CD14-positive monocyte (primary cell): ENCODE measurements around the gene SHMT2. TPM values are rescaled to one million over a fixed set of nuclear protein-coding genes. Genes with fewer than 3 reads are reported as not detected.

Source experiments
- DNase-seq, 3 donors: peaks; one replicate each; pipeline ENCODE4 v3.0.0-alpha.2; 2011 to 2022
- H2AFZ ChIP-seq: 2 replicates; pipeline ENCODE4 v1.6.0; 2012; ENCODE audit warnings: mild to moderate bottlenecking, low read depth, low read length, inconsistent platforms; ENCODE audit not compliant: insufficient read depth, poor library complexity, severe bottlenecking
- H3K27ac ChIP-seq, 2 donors: 1 replicate in 1 of 2; 2 replicates in 1 of 2; pipeline ENCODE4 v1.5.1; 2012 to 2013; ENCODE audit warnings: low read length in 2 of 2, control low read depth in 1 of 2, inconsistent platforms in 1 of 2, low read depth in 1 of 2, mild to moderate bottlenecking in 1 of 2
- H3K27me3 ChIP-seq, 2 donors: one replicate each; pipeline versions ENCODE4 v1.6.0 to v1.6.1; 2011 to 2013; ENCODE audit warnings: low read length in 2 of 2; ENCODE audit not compliant: control insufficient read depth in 2 of 2, insufficient read depth in 2 of 2
- H3K36me3 ChIP-seq, 2 donors: replicated peaks in 1 of 2; 1 replicate in 1 of 2; 2 replicates in 1 of 2; pipeline versions ENCODE4 v1.5.1 to v1.6.1; 2012 to 2013; ENCODE audit warnings: low read length in 2 of 2, control low read depth in 1 of 2, inconsistent platforms in 1 of 2, mild to moderate bottlenecking in 1 of 2; ENCODE audit not compliant: insufficient read depth in 2 of 2, control insufficient read depth in 1 of 2
- H3K4me1 ChIP-seq, 2 donors: 1 replicate in 1 of 2; 2 replicates in 1 of 2; pipeline versions ENCODE4 v1.5.1 to v1.6.1; 2012 to 2013; ENCODE audit warnings: low read length in 2 of 2, control low read depth in 1 of 2, inconsistent platforms in 1 of 2, mild to moderate bottlenecking in 1 of 2, moderate library complexity in 1 of 2; ENCODE audit not compliant: insufficient read depth in 2 of 2, control insufficient read depth in 1 of 2
- H3K4me2 ChIP-seq: replicated peaks from 2 replicates; pipeline ENCODE3; 2012; ENCODE audit warnings: low read length, moderate library complexity, mild to moderate bottlenecking; ENCODE audit not compliant: poor library complexity, severe bottlenecking; ENCODE audit errors: extremely low read depth
- H3K4me3 ChIP-seq, 3 experiments: fragments of 200-600 bp in 1 of 3; sonication (generic) in 1 of 3; replicated peaks in 1 of 3; 1 replicate in 2 of 3; 2 replicates in 1 of 3; pipeline ENCODE4 v1.5.1; 2011 to 2013; ENCODE audit warnings: low read length in 3 of 3, mild to moderate bottlenecking in 3 of 3, control low read depth in 2 of 3, low read depth in 2 of 3, inconsistent platforms in 1 of 3, moderate library complexity in 1 of 3
- H3K79me2 ChIP-seq: 2 replicates; pipeline ENCODE4 v1.6.0; 2012; ENCODE audit warnings: mild to moderate bottlenecking, control low read depth, inconsistent platforms, low read length, moderate library complexity; ENCODE audit not compliant: insufficient read depth
- H3K9ac ChIP-seq: 2 replicates; pipeline ENCODE4 v1.6.0; 2017; ENCODE audit warnings: low read length, mild to moderate bottlenecking; ENCODE audit not compliant: insufficient read depth, poor library complexity, severe bottlenecking
- H3K9me3 ChIP-seq, 2 donors: replicated peaks in 1 of 2; 1 replicate in 1 of 2; 2 replicates in 1 of 2; pipeline versions ENCODE4 v1.5.1 to v1.6.1; 2012 to 2013; ENCODE audit warnings: low read length in 2 of 2, control low read depth in 1 of 2; ENCODE audit not compliant: control insufficient read depth in 1 of 2, insufficient read depth in 1 of 2
- H4K20me1 ChIP-seq: 2 replicates; pipeline ENCODE4 v1.6.0; 2012; ENCODE audit warnings: mild to moderate bottlenecking, low read length, control low read depth, moderate library complexity; ENCODE audit not compliant: insufficient read depth
- H3K27ac Mint-ChIP-seq, 7 donors: one replicate each; pipeline ENCODE4 v1.8.0; 2020; ENCODE audit warnings: mild to moderate bottlenecking in 7 of 7, mixed read lengths in 7 of 7, moderate library complexity in 6 of 7, inconsistent platforms in 2 of 7
- H3K27me3 Mint-ChIP-seq, 3 donors: one replicate each; pipeline ENCODE4 v1.8.0; 2021 to 2022; ENCODE audit warnings: low read depth in 3 of 3, mild to moderate bottlenecking in 3 of 3, mixed read lengths in 3 of 3, moderate library complexity in 3 of 3, inconsistent platforms in 1 of 3
- H3K36me3 Mint-ChIP-seq, 2 donors: one replicate each; pipeline ENCODE4 v1.8.0; 2020; ENCODE audit warnings: mixed read lengths in 2 of 2, inconsistent platforms in 1 of 2, mild to moderate bottlenecking in 1 of 2
- H3K4me1 Mint-ChIP-seq: one replicate; pipeline ENCODE4 v1.8.0; 2020; ENCODE audit warnings: mild to moderate bottlenecking, mixed read lengths
- H3K4me3 Mint-ChIP-seq, 2 donors: one replicate each; pipeline ENCODE4 v1.8.0; 2020; ENCODE audit warnings: mild to moderate bottlenecking in 2 of 2, mixed read lengths in 2 of 2, moderate library complexity in 1 of 2
- H3K9me3 Mint-ChIP-seq, 7 donors: one replicate each; pipeline ENCODE4 v1.8.0; 2020 to 2022; ENCODE audit warnings: mixed read lengths in 7 of 7, mild to moderate bottlenecking in 6 of 7, moderate library complexity in 6 of 7, inconsistent platforms in 2 of 7
- WGBS: methylation state at CpG from one replicate; pipeline ENCODE4 v1.1.5; 2013; ENCODE audit warnings: missing lambda C conversion rate; ENCODE audit not compliant: insufficient coverage; 5-methylcytosine and 5-hydroxymethylcytosine counted together
- intact Hi-C, 2 donors: fragments of 100-400 bp; cut with micrococcal nuclease; formaldehyde crosslinking; loops; one replicate each; pipeline versions ENCODE4 v1.15.0 to v1.15.1; 2023
- polyA plus RNA-seq, 3 donors: library from polyadenylated mRNA; depleted of rRNA in 1 of 3; unstranded in 2 of 3; stranded (reverse) in 1 of 3; fragments of 300-500 nt in 2 of 3; fragments of >200 nt in 1 of 3; fragmentation: Illumina TruSeq in 2 of 3; gene quantifications; 1 replicate in 2 of 3; 2 replicates in 1 of 3; pipeline ENCODE4 v1.2.3, GENCODE V29; 2012 to 2021
- TF ChIP-seq, protein P1 (sequence below): fragments of 200-600 bp; IDR thresholded peaks from one replicate; pipeline ENCODE4 v1.8.0; 2022; ENCODE audit warnings: antibody characterized with exemption, mild to moderate bottlenecking

Gene SHMT2
- polyA plus RNA-seq, 3 donors, result 36.8 to 52.0 (median 39.8) TPM

DNA sequence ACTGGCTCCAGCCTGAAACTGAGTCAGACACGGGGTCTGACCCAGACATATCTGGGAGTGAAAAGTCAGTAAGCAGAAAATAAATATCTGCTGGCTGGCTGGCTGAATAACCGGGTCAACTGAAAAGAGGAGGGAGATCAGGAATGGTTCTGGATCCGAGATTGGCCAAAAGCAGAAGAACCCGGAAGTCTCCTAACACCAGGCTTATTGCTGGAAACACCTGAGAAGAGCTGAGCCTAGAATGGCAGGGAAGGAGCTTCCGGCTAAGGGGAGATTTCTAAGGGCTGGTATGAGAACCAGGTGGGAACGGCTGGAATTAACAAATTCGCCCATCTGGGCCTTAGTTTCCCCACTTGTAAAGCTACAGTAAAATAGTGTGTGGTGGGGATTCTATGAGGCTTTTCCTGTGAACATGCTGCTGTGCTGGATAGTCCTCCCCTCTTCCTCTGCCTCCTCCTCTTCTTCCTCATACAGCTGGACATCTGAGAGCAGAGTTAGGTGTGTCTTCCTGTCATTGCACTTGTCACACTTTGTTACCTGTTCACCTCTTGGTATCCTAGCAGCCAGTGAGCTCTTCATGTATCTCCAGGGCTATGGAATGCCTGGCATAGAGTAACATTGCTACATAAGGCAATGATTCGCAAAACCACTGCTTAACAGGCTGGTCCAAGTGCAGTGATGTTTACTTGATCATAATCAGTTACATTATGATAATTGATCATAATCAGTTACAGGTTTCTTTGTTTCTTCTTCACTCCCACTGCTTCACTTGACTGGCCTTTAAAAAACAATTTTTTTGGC lies 2.0 kb upstream of the SHMT2 start:
- H4K20me1 ChIP-seq, result peaks cover 13% of the 10 kb centered on the region
- peaks cover 56% of the 10 kb centered on the region for H3K4me1 Mint-ChIP-seq
- peak overlapping the region in 1 of 3 experiments; percentile 14 for H3K4me3 ChIP-seq
- peaks cover 52 to 65% (median 64%) of the 10 kb centered on the region in 3 donors for H3K27me3 Mint-ChIP-seq
- WGBS, result 17% methylated on average over 5 of the region's 8 CpGs
- H3K9me3 ChIP-seq, result peaks cover 0 to 23% of the 10 kb centered on the region in 2 donors
- DNase-seq, result no peak
- H3K79me2 ChIP-seq, result peaks cover 22% of the 10 kb centered on the region
- no peak overlapping the region for H3K27ac Mint-ChIP-seq
- H3K4me2 ChIP-seq, result peak overlapping the region; percentile 30
- peak overlapping the region in 1 of 2 donors; percentile 88 for H3K4me3 Mint-ChIP-seq
- peaks cover 48 to 55% of the 10 kb centered on the region in 2 donors for H3K27me3 ChIP-seq
- H2AFZ ChIP-seq, result no peak overlapping the region
- H3K27ac ChIP-seq, result no peak overlapping the region
- peaks cover 41 to 53% of the 10 kb centered on the region in 2 donors for H3K4me1 ChIP-seq
- peaks cover 13 to 16% of the 10 kb centered on the region in 2 donors for H3K36me3 ChIP-seq
- peaks cover 22 to 38% of the 10 kb centered on the region in 2 donors for H3K36me3 Mint-ChIP-seq
- no peak overlapping the region for H3K9ac ChIP-seq
- H3K9me3 Mint-ChIP-seq, result peaks cover 0 to 29% (median 13%) of the 10 kb centered on the region in 7 donors
- intact Hi-C loops, result no loop called here
- TF ChIP-seq, protein P1, sequence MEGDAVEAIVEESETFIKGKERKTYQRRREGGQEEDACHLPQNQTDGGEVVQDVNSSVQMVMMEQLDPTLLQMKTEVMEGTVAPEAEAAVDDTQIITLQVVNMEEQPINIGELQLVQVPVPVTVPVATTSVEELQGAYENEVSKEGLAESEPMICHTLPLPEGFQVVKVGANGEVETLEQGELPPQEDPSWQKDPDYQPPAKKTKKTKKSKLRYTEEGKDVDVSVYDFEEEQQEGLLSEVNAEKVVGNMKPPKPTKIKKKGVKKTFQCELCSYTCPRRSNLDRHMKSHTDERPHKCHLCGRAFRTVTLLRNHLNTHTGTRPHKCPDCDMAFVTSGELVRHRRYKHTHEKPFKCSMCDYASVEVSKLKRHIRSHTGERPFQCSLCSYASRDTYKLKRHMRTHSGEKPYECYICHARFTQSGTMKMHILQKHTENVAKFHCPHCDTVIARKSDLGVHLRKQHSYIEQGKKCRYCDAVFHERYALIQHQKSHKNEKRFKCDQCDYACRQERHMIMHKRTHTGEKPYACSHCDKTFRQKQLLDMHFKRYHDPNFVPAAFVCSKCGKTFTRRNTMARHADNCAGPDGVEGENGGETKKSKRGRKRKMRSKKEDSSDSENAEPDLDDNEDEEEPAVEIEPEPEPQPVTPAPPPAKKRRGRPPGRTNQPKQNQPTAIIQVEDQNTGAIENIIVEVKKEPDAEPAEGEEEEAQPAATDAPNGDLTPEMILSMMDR, result no peak

DNA sequence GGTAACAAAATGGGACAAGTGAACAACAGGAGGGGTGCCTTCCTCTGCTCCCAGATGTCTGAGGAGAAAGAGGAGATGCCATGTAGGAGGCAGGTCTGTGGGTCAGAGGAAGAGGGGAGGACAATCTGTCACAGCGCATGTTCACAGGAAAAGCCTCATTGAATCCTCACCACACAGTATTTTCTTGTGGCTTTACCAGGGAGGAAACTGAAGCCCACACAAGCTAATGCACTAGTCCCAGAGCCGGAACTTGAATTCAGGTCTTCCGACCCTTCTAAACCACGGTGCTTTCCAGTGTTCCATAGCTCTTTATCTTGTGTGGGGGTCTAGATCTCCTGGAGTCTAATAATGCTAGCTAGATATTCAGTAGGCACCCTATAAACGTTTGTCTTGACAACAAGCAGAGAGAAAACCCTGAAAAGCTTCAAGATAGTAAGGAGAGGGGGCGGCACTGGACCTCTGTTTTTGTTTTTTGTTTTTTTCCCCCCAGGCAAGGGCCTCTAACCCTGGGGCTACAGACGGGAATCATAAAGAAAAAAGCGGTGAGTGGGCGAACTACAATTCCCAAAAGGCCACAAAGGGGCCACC lies 371 bp upstream of the SHMT2 start:
- Mint-ChIP-seq H3K36me3 (peaks cover 35 to 46% of the 10 kb centered on the region in 2 donors), H3K9me3 (peaks cover 0 to 21% (median 8%) of the 10 kb centered on the region in 7 donors), H3K27me3 (peaks cover 35 to 49% (median 48%) of the 10 kb centered on the region in 3 donors), H3K4me1 (peaks cover 54% of the 10 kb centered on the region), H3K4me3 (peak overlapping the region; percentile 46 to 90), H3K27ac (peak overlapping the region; percentile 93 to 99 (median 97))
- Histone ChIP-seq H4K20me1 (peaks cover 19% of the 10 kb centered on the region), H2AFZ (peak overlapping the region; percentile 83), H3K27me3 (peaks cover 31 to 38% of the 10 kb centered on the region in 2 donors), H3K9ac (peak overlapping the region; percentile 80), H3K9me3 (peaks cover 0 to 14% of the 10 kb centered on the region in 2 donors), H3K4me2 (peak overlapping the region; percentile 95), H3K36me3 (peaks cover 29 to 32% of the 10 kb centered on the region in 2 donors), H3K4me3 (peak overlapping the region in 2 of 3 experiments; percentile 68 to 91), H3K4me1 (peaks cover 41 to 60% of the 10 kb centered on the region in 2 donors), H3K27ac (peak overlapping the region; percentile 85 to 87), H3K79me2 (peaks cover 22% of the 10 kb centered on the region)
- intact Hi-C loops, result no loop called here
- no peak for DNase-seq
- TF ChIP-seq, protein P1, result no peak
- WGBS, result 0% methylated on average over 4 of the region's 9 CpGs
